ENCODE data around the gene TNC.

Gene TNC

DNA sequence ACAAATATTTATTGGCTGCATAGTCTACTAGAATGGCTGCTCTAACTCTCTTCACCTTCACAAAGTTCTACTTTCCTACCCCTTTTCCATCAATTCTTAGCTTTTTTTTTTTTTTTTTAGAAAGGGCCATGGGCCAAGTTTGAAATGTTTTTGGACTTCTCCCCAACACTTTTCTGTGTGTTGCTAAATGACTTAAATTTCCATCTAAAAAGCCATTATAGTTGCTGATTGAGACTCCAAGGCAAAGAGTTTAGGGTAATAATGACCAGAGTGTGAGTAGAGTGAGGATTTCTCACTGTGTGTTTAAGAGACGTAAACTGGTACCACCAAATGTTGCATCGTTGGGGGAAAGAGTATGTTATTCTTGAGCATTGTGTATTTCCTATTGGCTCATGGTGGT, 24.4 kb downstream of the TNC start:
- no peak for DNase-seq

DNA sequence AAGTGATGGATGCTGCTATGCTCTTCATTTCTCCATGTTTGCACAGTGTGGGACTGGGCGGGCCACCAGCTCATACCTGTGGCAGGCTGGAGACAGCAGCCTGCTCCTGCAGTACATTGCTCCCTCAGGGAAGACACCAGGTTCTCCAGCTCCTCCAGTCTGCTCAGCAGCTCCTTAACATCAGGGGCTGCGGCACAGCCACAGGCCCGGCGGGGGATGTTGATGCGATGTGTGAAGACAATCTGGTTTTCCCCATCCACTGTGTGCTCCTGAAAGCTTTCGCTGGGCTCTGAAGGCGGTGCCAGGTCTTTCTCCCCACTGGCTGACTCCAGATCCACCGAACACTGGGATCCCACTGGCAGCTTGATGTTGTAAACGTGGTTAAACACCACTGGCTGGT, 27.5 kb downstream of the TNC start:
- no peak for DNase-seq

DNA sequence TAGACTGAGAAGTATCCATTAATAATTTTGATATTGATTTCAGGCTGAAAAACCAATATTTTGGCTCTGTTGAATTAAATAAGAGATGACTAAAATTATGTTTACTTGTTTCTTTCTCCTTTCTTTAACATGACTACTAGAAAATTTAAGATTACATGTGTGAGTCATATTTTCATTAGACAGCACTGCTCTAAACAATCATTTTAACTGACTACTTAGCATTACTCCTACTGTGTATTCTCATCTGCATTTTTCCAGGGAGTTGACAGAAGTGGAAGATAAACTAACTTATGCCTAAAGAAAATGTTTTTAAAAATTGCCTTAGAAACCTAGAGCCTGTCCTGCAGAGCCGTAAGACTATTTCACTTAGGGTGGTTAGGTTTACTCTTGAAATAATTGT, 29.1 kb downstream of the TNC start:
- DNase-seq = no peak

GRCh38 chr9:115086886-115087285, 31.1 kb downstream of the TNC start:
- DNase-seq = no peak

GRCh38 chr9:115086461-115086860, 31.5 kb downstream of the TNC start:
- DNase-seq = no peak

DNA sequence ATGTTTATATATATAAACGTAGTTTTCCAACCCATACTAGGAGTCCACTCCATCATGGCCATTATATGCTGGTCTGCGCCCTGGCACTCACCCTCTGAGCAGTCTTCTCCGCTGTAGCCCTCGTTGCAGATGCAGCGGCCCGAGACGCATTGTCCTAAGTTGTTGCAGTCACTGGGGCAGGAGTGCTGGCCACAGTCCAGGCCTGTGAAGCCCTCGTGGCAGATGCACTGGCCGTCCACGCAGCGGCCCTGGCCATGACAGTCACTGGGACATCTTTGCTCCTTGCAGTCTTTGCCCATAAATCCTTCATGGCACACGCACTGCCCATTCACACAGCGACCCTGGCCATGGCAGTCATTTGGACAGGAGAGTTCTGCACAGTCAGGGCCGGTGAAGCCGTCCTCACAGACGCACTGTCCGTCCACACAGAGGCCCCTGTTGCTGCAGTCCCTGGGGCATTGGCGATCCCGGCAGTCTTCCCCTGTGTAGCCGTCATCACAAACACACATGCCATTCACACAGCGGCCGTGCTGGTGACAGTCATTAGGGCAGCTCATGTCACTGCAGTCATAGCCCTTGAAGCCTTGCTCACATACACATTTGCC, 32.1 kb downstream of the TNC start:
- no peak for DNase-seq

- DNase-seq = no peak
Measured at GRCh38 chr9:115084709-115085108, 33.2 kb downstream of the TNC start.

GRCh38 chr9:115084157-115084556, 33.8 kb downstream of the TNC start:
- DNase-seq = no peak

- DNase-seq = no peak
Measured at GRCh38 chr9:115080242-115080641, 37.7 kb downstream of the TNC start.

DNA sequence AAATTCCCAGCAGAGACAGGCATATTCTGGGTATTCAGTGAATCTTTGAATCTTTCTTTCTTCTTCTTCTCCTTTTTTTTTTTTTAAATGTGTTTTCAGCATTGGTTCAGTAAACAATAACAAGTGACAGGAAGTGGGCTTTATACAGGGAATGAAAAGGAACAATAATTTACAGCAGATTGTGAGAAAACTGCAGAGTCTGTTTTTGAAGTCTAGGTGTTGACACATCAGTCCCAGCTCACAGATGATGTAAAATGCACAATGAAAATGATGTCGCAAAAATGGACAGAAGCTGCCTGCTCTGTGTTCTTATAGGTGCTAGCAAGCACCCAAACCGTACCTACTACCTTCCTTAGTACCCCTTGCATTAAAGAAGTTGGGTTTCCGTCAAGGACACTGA, 38.8 kb downstream of the TNC start:
- no peak for DNase-seq

GRCh38 chr9:115073456-115073855, 44.5 kb downstream of the TNC start:
- no peak for DNase-seq

DNA sequence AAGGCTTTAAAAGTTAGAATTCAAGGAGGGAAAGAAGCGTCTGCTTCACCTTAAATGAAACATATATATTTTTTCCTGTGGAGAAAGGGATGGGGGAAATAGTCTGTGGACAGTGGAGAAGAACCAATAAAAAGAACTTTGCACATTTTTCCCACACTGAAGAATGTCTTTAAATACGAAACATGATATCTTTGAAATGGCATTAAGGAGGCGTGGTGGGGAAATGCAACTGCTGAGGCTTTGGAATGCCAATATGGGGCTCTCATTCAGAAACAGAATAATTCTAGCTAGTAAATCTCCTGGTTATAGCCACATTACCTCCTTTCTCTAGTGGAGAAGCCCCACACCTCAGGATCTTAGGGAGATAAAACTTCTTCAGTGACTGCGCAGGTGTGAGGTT, 46.8 kb downstream of the TNC start:
- DNase-seq = no peak

GRCh38 chr9:115069771-115070170, 48.2 kb downstream of the TNC start:
- no peak for DNase-seq

GRCh38 chr9:115069302-115069701, 48.7 kb downstream of the TNC start:
- no peak for DNase-seq

DNA sequence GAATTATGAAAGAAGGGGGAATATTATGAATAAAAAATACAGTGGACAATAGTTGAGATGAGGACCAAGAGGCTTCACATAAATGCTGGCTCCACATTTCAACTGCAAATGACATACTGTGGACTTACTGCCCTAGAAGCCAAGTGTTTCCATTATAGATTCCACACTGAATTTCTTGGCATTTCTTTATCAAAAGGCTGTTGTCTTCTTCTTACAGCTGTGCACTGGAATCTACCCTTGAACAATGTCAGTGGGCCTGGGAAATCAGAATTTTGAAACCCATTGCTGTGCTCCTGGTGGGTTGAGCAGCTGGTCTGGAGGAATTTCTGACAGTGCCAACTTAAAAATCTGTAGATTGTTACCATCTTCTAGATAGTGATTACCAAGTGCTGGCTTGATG, 49.9 kb downstream of the TNC start:
- DNase-seq = no peak

- no peak for DNase-seq
Measured at GRCh38 chr9:115063058-115063845, 54.7 kb downstream of the TNC start.

- DNase-seq = no peak
Measured at GRCh38 chr9:115058684-115059315, 59.2 kb downstream of the TNC start.

GRCh38 chr9:115058175-115058574, 59.8 kb downstream of the TNC start:
- DNase-seq = no peak

- DNase-seq = no peak
Measured at GRCh38 chr9:115057559-115057958, 60.4 kb downstream of the TNC start.

DNA sequence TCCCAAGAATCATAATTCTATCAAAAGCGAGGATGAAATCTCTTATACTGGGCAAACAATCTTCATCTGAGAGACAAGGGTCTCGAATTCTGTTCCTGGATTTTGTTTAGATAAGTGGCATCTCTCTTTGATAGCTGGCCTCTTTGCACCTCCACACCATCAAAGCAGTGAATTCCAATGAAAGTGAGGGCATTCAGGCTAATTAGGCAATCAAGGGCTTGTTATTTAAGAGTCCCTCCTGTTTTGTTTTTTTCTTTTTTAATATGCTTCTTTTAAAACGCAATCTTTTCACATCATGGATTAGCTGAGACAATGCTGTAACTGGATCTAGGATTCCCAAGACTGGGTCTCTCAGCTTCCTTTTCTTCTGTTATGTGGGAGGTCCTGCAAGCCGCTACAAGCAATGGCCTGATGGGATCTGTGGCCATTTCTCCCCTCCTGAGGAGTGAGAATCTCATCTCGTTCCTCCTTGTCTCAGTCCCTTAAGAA, 67.9 kb downstream of the TNC start:
- DNase-seq = no peak

GRCh38 chr9:115046824-115047223, 71.1 kb downstream of the TNC start:
- DNase-seq = no peak

- no peak for DNase-seq
Measured at GRCh38 chr9:115046199-115046598, 71.8 kb downstream of the TNC start.

GRCh38 chr9:115043632-115044031, 74.3 kb downstream of the TNC start:
- DNase-seq = no peak
